Keratinocyte (primary cell): Measurements from ENCODE around the gene BMPER. TPM values are rescaled to one million over a fixed set of nuclear protein-coding genes. Genes with fewer than 3 reads are reported as not detected.

Source experiments
- DNase-seq: peaks from one replicate; pipeline ENCODE4 v3.0.0-alpha.2; 2011; ENCODE audit warnings: low read depth, missing footprints, low spot score
- FAIRE-seq: peaks from 2 replicates; lab custom pipeline; 2011; peaks lifted over from hg19 to GRCh38; lab: Jason Lieb, UNC
- H2AFZ ChIP-seq: 2 replicates; pipeline ENCODE4 v1.6.0; 2012; ENCODE audit warnings: low read length, control low read depth, inconsistent platforms; ENCODE audit not compliant: control insufficient read depth
- H3K27ac ChIP-seq: 2 replicates; pipeline ENCODE4 v1.5.1; 2011; ENCODE audit warnings: low read length; ENCODE audit not compliant: control insufficient read depth, insufficient read depth
- H3K27me3 ChIP-seq: 3 replicates; pipeline ENCODE4 v1.6.0; 2011; ENCODE audit warnings: low read length; ENCODE audit not compliant: control insufficient read depth, insufficient read depth; ENCODE audit errors: extremely low read depth
- H3K36me3 ChIP-seq, 2 experiments: 2 replicates in 1 of 2; 3 replicates in 1 of 2; pipeline ENCODE4 v1.5.1; 2011; ENCODE audit warnings: low read length in 2 of 2, mild to moderate bottlenecking in 1 of 2; ENCODE audit not compliant: control insufficient read depth in 2 of 2, insufficient read depth in 2 of 2; ENCODE audit errors: extremely low read depth in 1 of 2
- H3K4me1 ChIP-seq: 3 replicates; pipeline ENCODE4 v1.5.1; 2011; ENCODE audit warnings: low read length; ENCODE audit not compliant: control insufficient read depth, insufficient read depth; ENCODE audit errors: extremely low read depth
- H3K4me2 ChIP-seq: 3 replicates; pipeline ENCODE4 v1.6.0; 2011; ENCODE audit warnings: low read depth, low read length; ENCODE audit not compliant: control insufficient read depth, insufficient read depth; ENCODE audit errors: extremely low read depth
- H3K4me3 ChIP-seq, 3 experiments: fragments of 200-600 bp in 1 of 3; sonication (generic) in 1 of 3; 2 replicates in 2 of 3; 3 replicates in 1 of 3; pipeline ENCODE4 v1.5.1; 2011 to 2016; ENCODE audit warnings: low read length in 3 of 3, mild to moderate bottlenecking in 3 of 3, control low read depth in 2 of 3, inconsistent platforms in 1 of 3, low read depth in 1 of 3, mixed read lengths in 1 of 3, mixed run types in 1 of 3, moderate library complexity in 1 of 3; ENCODE audit not compliant: control insufficient read depth in 2 of 3, insufficient read depth in 2 of 3; ENCODE audit errors: extremely low read depth in 1 of 3
- H3K79me2 ChIP-seq: 2 replicates; pipeline ENCODE4 v1.6.0; 2012; ENCODE audit warnings: low read length; ENCODE audit not compliant: control insufficient read depth, insufficient read depth
- H3K9ac ChIP-seq: 3 replicates; pipeline ENCODE4 v1.6.0; 2011; ENCODE audit warnings: low read length; ENCODE audit not compliant: control insufficient read depth, insufficient read depth; ENCODE audit errors: extremely low read depth
- H3K9me1 ChIP-seq: 3 replicates; pipeline ENCODE4 v1.6.0; 2011; ENCODE audit warnings: low read length; ENCODE audit not compliant: control insufficient read depth, insufficient read depth; ENCODE audit errors: extremely low read depth
- H3K9me3 ChIP-seq: 2 replicates; pipeline ENCODE4 v1.5.1; 2012; ENCODE audit warnings: low read depth, low read length; ENCODE audit not compliant: control insufficient read depth
- H4K20me1 ChIP-seq: 3 replicates; pipeline ENCODE4 v1.6.0; 2011; ENCODE audit warnings: low read length; ENCODE audit not compliant: control insufficient read depth, insufficient read depth; ENCODE audit errors: extremely low read depth
- EZH2 ChIP-seq: IDR thresholded peaks from one replicate; pipeline ENCODE4 v1.6.1; 2012; ENCODE audit warnings: inconsistent platforms, mild to moderate bottlenecking, low read length, moderate library complexity
- dilution Hi-C: fragments of 300-500 bp; cut with MboI; formaldehyde crosslinking; loops from one replicate; pipeline ENCODE4 v1.7.0; 2020; ENCODE audit warnings: low sequenced_read_pairs; ENCODE audit not compliant: extremely low pct_ligation_motif_present
- polyA plus RNA-seq, 5 experiments: library from polyadenylated mRNA; depleted of rRNA in 3 of 5; stranded (reverse) in 3 of 5; stranded (forward) in 1 of 5; unstranded in 1 of 5; fragments of >200 nt; gene quantifications; 1 replicate in 1 of 5; 2 replicates in 3 of 5; 3 replicates in 1 of 5; pipeline versions ENCODE4 v1.2.1 to v1.2.3, GENCODE V29; 2011 to 2012; ENCODE audit warnings: missing spikeins in 2 of 5, low read depth in 1 of 5, low replicate concordance in 1 of 5
- TF ChIP-seq, protein P1 (sequence below), 3 experiments: IDR thresholded peaks in 1 of 3; conservative IDR thresholded peaks in 1 of 3; optimal IDR thresholded peaks in 1 of 3; 2 replicates in 2 of 3; 3 replicates in 1 of 3; pipeline versions ENCODE3 to v1.5.1; 2011; ENCODE audit warnings: low read length in 3 of 3, mild to moderate bottlenecking in 3 of 3, moderate library complexity in 2 of 3, control low read depth in 1 of 3, inconsistent platforms in 1 of 3; ENCODE audit not compliant: insufficient read depth in 2 of 3; ENCODE audit errors: extremely low read depth in 1 of 3

Gene BMPER
- polyA plus RNA-seq, 1 donor (not counting 4 experiments of a cell fraction or from before 2014, with no cell fraction given): 0.67 TPM

DNA sequence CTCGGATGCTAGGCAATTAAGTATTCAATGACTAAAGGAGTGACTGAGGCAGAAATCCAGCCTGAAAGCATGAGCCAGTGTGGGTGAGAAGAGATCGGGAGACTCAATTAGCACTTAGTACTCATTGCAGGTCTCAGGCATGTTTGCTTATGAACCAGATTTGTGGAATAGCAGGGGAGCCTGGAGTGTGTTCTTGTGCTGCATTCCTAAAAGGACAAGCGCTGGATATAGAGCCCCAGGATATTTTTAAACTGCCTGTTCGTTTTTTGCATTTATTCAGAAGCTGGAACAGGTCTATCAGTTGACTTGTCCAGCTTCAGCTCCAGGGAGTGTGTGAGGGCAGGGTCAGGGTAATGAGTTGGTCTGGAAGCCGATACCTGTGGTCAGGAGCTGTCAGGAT, 120.3 kb downstream of the BMPER start:
- H3K27me3 ChIP-seq: no peaks in the 10 kb centered on the region
- H3K79me2 ChIP-seq: no peaks in the 10 kb centered on the region
- H3K9ac ChIP-seq: no peak overlapping the region
- no peaks in the 10 kb centered on the region for H3K36me3 ChIP-seq
- no peak for FAIRE-seq
- H3K9me1 ChIP-seq: no peaks in the 10 kb centered on the region
- no peak overlapping the region for H3K4me3 ChIP-seq
- no peaks in the 10 kb centered on the region for H3K4me1 ChIP-seq
- H3K4me2 ChIP-seq: no peak overlapping the region
- DNase-seq: no peak
- TF ChIP-seq, protein P1, sequence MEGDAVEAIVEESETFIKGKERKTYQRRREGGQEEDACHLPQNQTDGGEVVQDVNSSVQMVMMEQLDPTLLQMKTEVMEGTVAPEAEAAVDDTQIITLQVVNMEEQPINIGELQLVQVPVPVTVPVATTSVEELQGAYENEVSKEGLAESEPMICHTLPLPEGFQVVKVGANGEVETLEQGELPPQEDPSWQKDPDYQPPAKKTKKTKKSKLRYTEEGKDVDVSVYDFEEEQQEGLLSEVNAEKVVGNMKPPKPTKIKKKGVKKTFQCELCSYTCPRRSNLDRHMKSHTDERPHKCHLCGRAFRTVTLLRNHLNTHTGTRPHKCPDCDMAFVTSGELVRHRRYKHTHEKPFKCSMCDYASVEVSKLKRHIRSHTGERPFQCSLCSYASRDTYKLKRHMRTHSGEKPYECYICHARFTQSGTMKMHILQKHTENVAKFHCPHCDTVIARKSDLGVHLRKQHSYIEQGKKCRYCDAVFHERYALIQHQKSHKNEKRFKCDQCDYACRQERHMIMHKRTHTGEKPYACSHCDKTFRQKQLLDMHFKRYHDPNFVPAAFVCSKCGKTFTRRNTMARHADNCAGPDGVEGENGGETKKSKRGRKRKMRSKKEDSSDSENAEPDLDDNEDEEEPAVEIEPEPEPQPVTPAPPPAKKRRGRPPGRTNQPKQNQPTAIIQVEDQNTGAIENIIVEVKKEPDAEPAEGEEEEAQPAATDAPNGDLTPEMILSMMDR (optimal IDR thresholded peaks at IDR 0.05 in 1 of 3, IDR thresholded peaks at IDR 0.05 in 1 of 3, conservative IDR thresholded peaks at IDR 0.05 in 1 of 3; ENCODE audit: extremely low read depth in 1 of 3, insufficient read depth in 2 of 3, low read length in 3 of 3): no peak
- TF ChIP-seq EZH2: no peak
- no peaks in the 10 kb centered on the region for H3K9me3 ChIP-seq
- H4K20me1 ChIP-seq: no peaks in the 10 kb centered on the region
- dilution Hi-C loops: no loop called here
- H3K27ac ChIP-seq: no peak overlapping the region
- H2AFZ ChIP-seq: no peak overlapping the region

DNA sequence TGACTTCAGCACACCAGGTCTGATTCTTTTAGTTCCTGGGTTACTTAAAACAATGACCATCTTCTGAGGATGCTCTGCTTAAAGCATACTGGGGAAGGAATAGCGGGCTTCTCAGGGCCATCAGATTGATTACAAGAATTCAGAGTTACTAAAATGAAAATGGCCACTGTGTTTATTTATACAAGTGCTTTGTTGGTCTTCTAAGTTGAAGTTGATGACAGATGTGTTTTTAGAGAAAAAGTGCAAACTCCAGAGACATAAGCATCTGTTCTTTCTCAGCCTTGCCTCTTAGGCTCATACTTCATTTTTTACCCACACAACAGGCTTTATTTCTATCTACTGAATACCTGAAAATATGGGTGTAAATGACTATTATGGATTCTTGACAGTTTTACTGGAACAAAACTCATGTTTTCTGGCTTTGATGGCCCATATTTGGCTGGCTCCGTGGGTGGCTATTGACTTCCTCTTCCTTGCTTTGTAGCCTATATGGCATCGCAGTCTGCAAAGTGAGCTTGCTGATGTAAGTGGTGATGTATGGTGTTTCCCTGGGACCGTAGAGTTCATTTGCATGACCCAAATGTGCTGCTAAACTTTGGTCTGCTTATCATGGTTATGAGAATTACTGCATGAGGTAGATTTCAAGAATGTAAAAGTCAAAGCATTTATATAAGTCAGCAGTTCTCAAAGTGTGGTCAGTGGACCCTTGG, 121.3 kb downstream of the BMPER start:
- Histone ChIP-seq H3K27ac (no peak overlapping the region), H3K4me3 (no peak overlapping the region), H3K4me1 (no peaks in the 10 kb centered on the region), H2AFZ (no peak overlapping the region), H3K79me2 (no peaks in the 10 kb centered on the region), H3K9me3 (no peaks in the 10 kb centered on the region), H3K4me2 (no peak overlapping the region), H3K27me3 (no peaks in the 10 kb centered on the region), H3K36me3 (no peaks in the 10 kb centered on the region), H3K9ac (no peak overlapping the region), H4K20me1 (no peaks in the 10 kb centered on the region), H3K9me1 (no peaks in the 10 kb centered on the region)
- TF ChIP-seq, protein P1 (optimal IDR thresholded peaks at IDR 0.05 in 1 of 3, IDR thresholded peaks at IDR 0.05 in 1 of 3, conservative IDR thresholded peaks at IDR 0.05 in 1 of 3; ENCODE audit: extremely low read depth in 1 of 3, insufficient read depth in 2 of 3, low read length in 3 of 3): no peak
- no peak for TF ChIP-seq EZH2
- dilution Hi-C loops: no loop called here
- DNase-seq (no peak), FAIRE-seq (no peak)
